Loucy (cell line): ENCODE measurements around the gene DAW1.

Experiments used
- H2AFZ ChIP-seq: fragments of 200-600 bp; sonication (generic); 2 replicates; pipeline ENCODE4 v1.6.0; 2016; ENCODE audit warnings: antibody characterized with exemption, mild to moderate bottlenecking, low read length, moderate library complexity
- H3F3A ChIP-seq: fragments of 200-600 bp; 2 replicates; pipeline ENCODE4 v1.6.0; 2016; ENCODE audit warnings: antibody characterized with exemption, low read depth, mild to moderate bottlenecking
- H3K27me3 ChIP-seq: fragments of 200-600 bp; sonication (generic); 2 replicates; pipeline ENCODE4 v1.6.1; 2014; ENCODE audit warnings: low read length, mild to moderate bottlenecking; ENCODE audit not compliant: insufficient read depth, poor library complexity, severe bottlenecking
- H3K36me3 ChIP-seq: fragments of 200-600 bp; sonication (generic); 2 replicates; pipeline ENCODE4 v1.6.1; 2016; ENCODE audit warnings: low read length; ENCODE audit not compliant: insufficient read depth
- H3K4me1 ChIP-seq: fragments of 200-600 bp; sonication (generic); 2 replicates; pipeline ENCODE4 v1.5.1; 2014; ENCODE audit warnings: low read length, mild to moderate bottlenecking; ENCODE audit not compliant: insufficient read depth, poor library complexity, severe bottlenecking
- H3K4me2 ChIP-seq: fragments of 200-600 bp; sonication (generic); 2 replicates; pipeline ENCODE4 v1.6.0; 2014; ENCODE audit warnings: antibody characterized with exemption, low read length, low read depth, mild to moderate bottlenecking; ENCODE audit not compliant: poor library complexity, severe bottlenecking
- H3K4me3 ChIP-seq: fragments of 200-600 bp; sonication (generic); 2 replicates; pipeline ENCODE4 v1.5.1; 2014; ENCODE audit warnings: low read length, mild to moderate bottlenecking, mixed read lengths; ENCODE audit not compliant: poor library complexity, severe bottlenecking
- H3K79me2 ChIP-seq: fragments of 200-600 bp; sonication (generic); 2 replicates; pipeline ENCODE4 v1.6.1; 2014; ENCODE audit warnings: low read length; ENCODE audit not compliant: insufficient read depth
- H3K9ac ChIP-seq: fragments of 200-600 bp; sonication (generic); 2 replicates; pipeline ENCODE4 v1.6.0; 2014; ENCODE audit warnings: mild to moderate bottlenecking, low read depth, low read length, moderate library complexity; ENCODE audit not compliant: poor library complexity, severe bottlenecking
- H3K9me2 ChIP-seq: fragments of 200-600 bp; sonication (generic); replicated peaks from 2 replicates; pipeline ENCODE4 v1.6.1; 2016; ENCODE audit warnings: low read depth, low read length, mixed read lengths
- H3K9me3 ChIP-seq: fragments of 200-600 bp; sonication (generic); 2 replicates; pipeline ENCODE4 v1.6.1; 2014; ENCODE audit warnings: mild to moderate bottlenecking, antibody characterized with exemption, low read length, low read depth; ENCODE audit not compliant: insufficient read depth
- H4K20me1 ChIP-seq: fragments of 200-600 bp; sonication (generic); 2 replicates; pipeline ENCODE4 v1.6.0; 2014; ENCODE audit warnings: antibody characterized with exemption, low read length, mild to moderate bottlenecking; ENCODE audit not compliant: insufficient read depth, poor library complexity, severe bottlenecking
- EZH2phosphoT487 ChIP-seq: fragments of 200-600 bp; IDR thresholded peaks from 2 replicates; pipeline ENCODE4 v1.6.1; 2018; ENCODE audit warnings: antibody characterized with exemption, mild to moderate bottlenecking, moderate library complexity, borderline replicate concordance
- TF ChIP-seq, protein P1 (sequence below): fragments of 200-600 bp; sonication (generic); conservative IDR thresholded peaks from 2 replicates; pipeline ENCODE4 v1.5.1; 2014; ENCODE audit warnings: mild to moderate bottlenecking, antibody characterized with exemption, low read length

Gene DAW1

GRCh38 chr2:227824711-227825110 lies 46.7 kb upstream of the DAW1 start:
- no peak overlapping the region for H3K4me2 ChIP-seq
- no peaks in the 10 kb centered on the region for H3F3A ChIP-seq
- H3K79me2 ChIP-seq = no peaks in the 10 kb centered on the region
- no peaks in the 10 kb centered on the region for H3K36me3 ChIP-seq
- H4K20me1 ChIP-seq = no peaks in the 10 kb centered on the region
- H3K27me3 ChIP-seq = no peaks in the 10 kb centered on the region
- no peak overlapping the region for H3K4me3 ChIP-seq
- no peak overlapping the region for H2AFZ ChIP-seq
- no peaks in the 10 kb centered on the region for H3K9me3 ChIP-seq
- H3K4me1 ChIP-seq = no peaks in the 10 kb centered on the region
- H3K9ac ChIP-seq = no peak overlapping the region
- TF ChIP-seq EZH2phosphoT487 = no peak
- TF ChIP-seq, protein P1, sequence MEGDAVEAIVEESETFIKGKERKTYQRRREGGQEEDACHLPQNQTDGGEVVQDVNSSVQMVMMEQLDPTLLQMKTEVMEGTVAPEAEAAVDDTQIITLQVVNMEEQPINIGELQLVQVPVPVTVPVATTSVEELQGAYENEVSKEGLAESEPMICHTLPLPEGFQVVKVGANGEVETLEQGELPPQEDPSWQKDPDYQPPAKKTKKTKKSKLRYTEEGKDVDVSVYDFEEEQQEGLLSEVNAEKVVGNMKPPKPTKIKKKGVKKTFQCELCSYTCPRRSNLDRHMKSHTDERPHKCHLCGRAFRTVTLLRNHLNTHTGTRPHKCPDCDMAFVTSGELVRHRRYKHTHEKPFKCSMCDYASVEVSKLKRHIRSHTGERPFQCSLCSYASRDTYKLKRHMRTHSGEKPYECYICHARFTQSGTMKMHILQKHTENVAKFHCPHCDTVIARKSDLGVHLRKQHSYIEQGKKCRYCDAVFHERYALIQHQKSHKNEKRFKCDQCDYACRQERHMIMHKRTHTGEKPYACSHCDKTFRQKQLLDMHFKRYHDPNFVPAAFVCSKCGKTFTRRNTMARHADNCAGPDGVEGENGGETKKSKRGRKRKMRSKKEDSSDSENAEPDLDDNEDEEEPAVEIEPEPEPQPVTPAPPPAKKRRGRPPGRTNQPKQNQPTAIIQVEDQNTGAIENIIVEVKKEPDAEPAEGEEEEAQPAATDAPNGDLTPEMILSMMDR = no peak
- H3K9me2 ChIP-seq = no peaks in the 10 kb centered on the region

- TF ChIP-seq, protein P1 = no peak
- TF ChIP-seq EZH2phosphoT487 = no peak
- Histone ChIP-seq H4K20me1 (no peaks in the 10 kb centered on the region), H3K36me3 (no peaks in the 10 kb centered on the region), H3K4me1 (no peaks in the 10 kb centered on the region), H3K9me3 (no peaks in the 10 kb centered on the region), H3K27me3 (no peaks in the 10 kb centered on the region), H3K4me2 (no peak overlapping the region), H3K9ac (no peak overlapping the region), H3F3A (no peaks in the 10 kb centered on the region), H2AFZ (no peak overlapping the region), H3K9me2 (no peaks in the 10 kb centered on the region), H3K4me3 (no peak overlapping the region), H3K79me2 (no peaks in the 10 kb centered on the region)
These were observed 45.4 kb upstream of the DAW1 start for GRCh38 chr2:227826019-227826521.

DNA sequence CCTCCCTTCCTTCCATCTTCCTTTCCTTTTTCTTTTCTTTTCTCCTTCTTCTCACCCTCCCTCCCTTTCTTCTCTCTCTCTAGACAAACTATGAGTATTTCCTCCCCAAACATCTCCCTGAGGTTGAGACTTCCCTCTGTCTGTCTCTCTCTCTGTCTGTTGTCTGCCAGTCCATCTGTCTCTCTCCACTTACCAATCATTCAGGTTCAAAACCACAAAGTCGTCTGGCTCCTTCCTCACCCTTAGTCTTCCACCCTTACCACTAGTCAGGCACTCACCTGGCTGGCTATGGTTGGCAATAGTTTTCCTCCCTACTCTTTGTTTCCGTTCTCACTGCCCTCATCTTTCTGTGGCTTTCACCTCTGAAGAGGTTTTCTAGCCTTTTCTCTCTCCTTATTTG lies 44.9 kb upstream of the DAW1 start:
- H3F3A ChIP-seq = no peaks in the 10 kb centered on the region
- no peaks in the 10 kb centered on the region for H3K36me3 ChIP-seq
- H3K4me1 ChIP-seq = no peaks in the 10 kb centered on the region
- H3K9me3 ChIP-seq = no peaks in the 10 kb centered on the region
- H4K20me1 ChIP-seq = no peaks in the 10 kb centered on the region
- no peak overlapping the region for H3K4me2 ChIP-seq
- no peaks in the 10 kb centered on the region for H3K9me2 ChIP-seq
- no peaks in the 10 kb centered on the region for H3K79me2 ChIP-seq
- TF ChIP-seq, protein P1 = no peak
- TF ChIP-seq EZH2phosphoT487 = no peak
- H3K4me3 ChIP-seq = no peak overlapping the region
- H3K27me3 ChIP-seq = no peaks in the 10 kb centered on the region
- no peak overlapping the region for H3K9ac ChIP-seq
- no peak overlapping the region for H2AFZ ChIP-seq
